ENCODE measurements around the gene MAPK10. TPM values are rescaled to one million over a fixed set of nuclear protein-coding genes. Genes with fewer than 3 reads are reported as not detected.

Gene MAPK10
- total RNA-seq, 5 donors from 2014 or later (not counting 1 experiment from before 2014, with no cell fraction given), result 0.07 to 0.35 TPM; not detected in 3

- peaks cover 2 to 6% of the 10 kb centered on the region in 2 experiments for H3K4me1 ChIP-seq (ENCODE audit: control insufficient read depth in 1 of 2, extremely low read depth in 1 of 2, insufficient read depth in 2 of 2, low read length in 2 of 2)
- 70% methylated on average over 2 of the region's 4 CpGs for WGBS (ENCODE audit: insufficient coverage)
- ChIA-PET CTCF (no interaction called here), POLR2A (no interaction called here)
- H3K36me3 Mint-ChIP-seq, result no peaks in the 10 kb centered on the region
- H3K4me3 Mint-ChIP-seq, result no peak overlapping the region
- no peak for ATAC-seq (replicated peaks in 1 of 4)
- H3K27me3 ChIP-seq (replicated peaks in 1 of 2; ENCODE audit: control insufficient read depth in 2 of 2, extremely low read depth in 1 of 2, insufficient read depth in 2 of 2, low read length in 1 of 2), result peaks cover 0 to 3% of the 10 kb centered on the region in 2 experiments
- no peak for DNase-seq
- no peaks in the 10 kb centered on the region for H3K36me3 ChIP-seq (ENCODE audit: control insufficient read depth in 2 of 2, extremely low read depth in 1 of 2, insufficient read depth in 1 of 2, low read length in 1 of 2)
- H3K27ac ChIP-seq (ENCODE audit: low read length), result no peak overlapping the region
- H3K4me1 Mint-ChIP-seq, result peaks cover 7 to 10% (median 9%) of the 10 kb centered on the region in 3 donors
- no peak overlapping the region for H3K27ac Mint-ChIP-seq
- H3K9me3 Mint-ChIP-seq, result no peaks in the 10 kb centered on the region
- H3K9me3 ChIP-seq, result no peaks in the 10 kb centered on the region
- peaks cover 2 to 4% of the 10 kb centered on the region in 2 donors for H3K27me3 Mint-ChIP-seq
- no peak overlapping the region for H3K4me3 ChIP-seq (ENCODE audit: control insufficient read depth in 1 of 2, extremely low read depth in 1 of 2, low read length in 1 of 2)
These were observed 3.2 kb downstream of the MAPK10 start for GRCh38 chr4:86356425-86357210.

- H3K27ac Mint-ChIP-seq, result no peak overlapping the region
These were observed 5.5 kb downstream of the MAPK10 start for GRCh38 chr4:86354390-86354789.

GRCh38 chr4:86346320-86346719, 13.5 kb downstream of the MAPK10 start:
- Mint-ChIP-seq H3K27ac (no peak overlapping the region), H3K27me3 (no peaks in the 10 kb centered on the region), H3K9me3 (no peaks in the 10 kb centered on the region), H3K4me3 (no peak overlapping the region), H3K36me3 (no peaks in the 10 kb centered on the region), H3K4me1 (no peaks in the 10 kb centered on the region)
- no peaks in the 10 kb centered on the region for H3K9me3 ChIP-seq
- no peaks in the 10 kb centered on the region for H3K36me3 ChIP-seq (ENCODE audit: control insufficient read depth in 2 of 2, extremely low read depth in 1 of 2, insufficient read depth in 1 of 2, low read length in 1 of 2)
- ChIA-PET CTCF (no interaction called here), POLR2A (no interaction called here)
- no peaks in the 10 kb centered on the region for H3K4me1 ChIP-seq (ENCODE audit: control insufficient read depth in 1 of 2, extremely low read depth in 1 of 2, insufficient read depth in 2 of 2, low read length in 2 of 2)
- no peaks in the 10 kb centered on the region for H3K27me3 ChIP-seq (replicated peaks in 1 of 2; ENCODE audit: control insufficient read depth in 2 of 2, extremely low read depth in 1 of 2, insufficient read depth in 2 of 2, low read length in 1 of 2)
- H3K4me3 ChIP-seq (ENCODE audit: control insufficient read depth in 1 of 2, extremely low read depth in 1 of 2, low read length in 1 of 2), result no peak overlapping the region
- no peak overlapping the region for H3K27ac ChIP-seq (ENCODE audit: low read length)
- DNase-seq, result no peak
- WGBS (ENCODE audit: insufficient coverage), result 100% methylated on average over 1 of the region's 3 CpGs
- ATAC-seq (replicated peaks in 1 of 4), result no peak

More at GRCh38 chr4:86354390-86354789, 5.5 kb downstream of the MAPK10 start:
- CTCF ChIA-PET, result no interaction called here
- no peak overlapping the region for H3K4me3 ChIP-seq (ENCODE audit: control insufficient read depth in 1 of 2, extremely low read depth in 1 of 2, low read length in 1 of 2)
- no peaks in the 10 kb centered on the region for H3K4me1 ChIP-seq (ENCODE audit: control insufficient read depth in 1 of 2, extremely low read depth in 1 of 2, insufficient read depth in 2 of 2, low read length in 2 of 2)
- no CpG with 5 or more reads among the region's 2 CpGs for WGBS (ENCODE audit: insufficient coverage)
- H3K36me3 ChIP-seq (ENCODE audit: control insufficient read depth in 2 of 2, extremely low read depth in 1 of 2, insufficient read depth in 1 of 2, low read length in 1 of 2), result no peaks in the 10 kb centered on the region
- DNase-seq (no peak), ATAC-seq (replicated peaks in 1 of 4) (no peak)
- POLR2A ChIA-PET, result no interaction called here
- H3K27ac ChIP-seq (ENCODE audit: low read length), result no peak overlapping the region
- H3K27me3 Mint-ChIP-seq, result no peaks in the 10 kb centered on the region
- peaks cover 0 to under 1% (median under 1%) of the 10 kb centered on the region in 3 donors for H3K4me1 Mint-ChIP-seq
- no peaks in the 10 kb centered on the region for H3K27me3 ChIP-seq (replicated peaks in 1 of 2; ENCODE audit: control insufficient read depth in 2 of 2, extremely low read depth in 1 of 2, insufficient read depth in 2 of 2, low read length in 1 of 2)
- H3K9me3 ChIP-seq, result no peaks in the 10 kb centered on the region
- no peaks in the 10 kb centered on the region for H3K36me3 Mint-ChIP-seq
- no peak overlapping the region for H3K4me3 Mint-ChIP-seq
- no peaks in the 10 kb centered on the region for H3K9me3 Mint-ChIP-seq

GRCh38 chr4:86344127-86344526, 15.7 kb downstream of the MAPK10 start:
- H3K27ac Mint-ChIP-seq, result no peak overlapping the region
- no peak for ATAC-seq (replicated peaks in 1 of 4)
- Histone ChIP-seq H3K36me3 (ENCODE audit: control insufficient read depth in 2 of 2, extremely low read depth in 1 of 2, insufficient read depth in 1 of 2, low read length in 1 of 2) (no peaks in the 10 kb centered on the region), H3K27me3 (replicated peaks in 1 of 2; ENCODE audit: control insufficient read depth in 2 of 2, extremely low read depth in 1 of 2, insufficient read depth in 2 of 2, low read length in 1 of 2) (no peaks in the 10 kb centered on the region), H3K4me3 (ENCODE audit: control insufficient read depth in 1 of 2, extremely low read depth in 1 of 2, low read length in 1 of 2) (no peak overlapping the region), H3K4me1 (ENCODE audit: control insufficient read depth in 1 of 2, extremely low read depth in 1 of 2, insufficient read depth in 2 of 2, low read length in 2 of 2) (no peaks in the 10 kb centered on the region), H3K27ac (ENCODE audit: low read length) (no peak overlapping the region), H3K9me3 (no peaks in the 10 kb centered on the region)
- ChIA-PET POLR2A (no interaction called here), CTCF (interaction anchor here in 1 of 2 donors (0.5 kb wide), 1 partner anchor 979 kb away, joined by 4 read pairs; no protein-coding TSS in a partner anchor)
- no peak for DNase-seq
- no peaks in the 10 kb centered on the region for H3K36me3 Mint-ChIP-seq
- H3K27me3 Mint-ChIP-seq, result no peaks in the 10 kb centered on the region
- H3K4me1 Mint-ChIP-seq, result no peaks in the 10 kb centered on the region
- H3K4me3 Mint-ChIP-seq, result no peak overlapping the region
- whole genome bisulfite sequencing (ENCODE audit: insufficient coverage), result 46% methylated on average over 2 of the region's 3 CpGs
- no peaks in the 10 kb centered on the region for H3K9me3 Mint-ChIP-seq

DNA sequence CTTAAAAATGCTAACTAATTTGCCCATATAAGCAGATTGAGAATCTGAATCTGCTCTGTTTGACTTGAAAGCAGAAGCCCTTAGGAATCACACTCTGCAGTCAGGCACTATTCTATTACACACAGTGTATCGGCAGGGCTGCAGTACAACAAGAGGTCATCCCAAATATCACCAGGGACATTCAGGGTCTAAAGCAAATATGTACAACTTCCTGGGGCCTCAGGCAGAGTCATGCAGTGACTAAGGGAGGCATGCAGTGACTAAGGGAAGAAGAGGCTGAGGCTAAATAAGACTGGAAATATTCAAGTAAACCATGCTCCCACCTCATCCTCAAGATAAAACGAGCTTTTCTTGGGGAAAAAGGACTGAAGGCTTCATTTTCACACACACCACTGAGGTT, 20.9 kb downstream of the MAPK10 start:
- no peak for DNase-seq
- H3K4me1 Mint-ChIP-seq, result no peaks in the 10 kb centered on the region
- WGBS (ENCODE audit: insufficient coverage), result no CpG with 5 or more reads among the region's 2 CpGs
- H3K27me3 ChIP-seq (replicated peaks in 1 of 2; ENCODE audit: control insufficient read depth in 2 of 2, extremely low read depth in 1 of 2, insufficient read depth in 2 of 2, low read length in 1 of 2), result no peaks in the 10 kb centered on the region
- no peak overlapping the region for H3K27ac Mint-ChIP-seq
- H3K27me3 Mint-ChIP-seq, result peaks cover 0 to 4% of the 10 kb centered on the region in 2 donors
- no peaks in the 10 kb centered on the region for H3K9me3 ChIP-seq
- H3K4me3 ChIP-seq (ENCODE audit: control insufficient read depth in 1 of 2, extremely low read depth in 1 of 2, low read length in 1 of 2), result no peak overlapping the region
- no peak overlapping the region for H3K27ac ChIP-seq (ENCODE audit: low read length)
- H3K4me1 ChIP-seq (ENCODE audit: control insufficient read depth in 1 of 2, extremely low read depth in 1 of 2, insufficient read depth in 2 of 2, low read length in 2 of 2), result no peaks in the 10 kb centered on the region
- no peak overlapping the region for H3K4me3 Mint-ChIP-seq
- POLR2A ChIA-PET, result no interaction called here
- no peaks in the 10 kb centered on the region for H3K36me3 ChIP-seq (ENCODE audit: control insufficient read depth in 2 of 2, extremely low read depth in 1 of 2, insufficient read depth in 1 of 2, low read length in 1 of 2)
- no peak for ATAC-seq (replicated peaks in 1 of 4)
- no peaks in the 10 kb centered on the region for H3K9me3 Mint-ChIP-seq
- CTCF ChIA-PET, result no interaction called here
- no peaks in the 10 kb centered on the region for H3K36me3 Mint-ChIP-seq

DNA sequence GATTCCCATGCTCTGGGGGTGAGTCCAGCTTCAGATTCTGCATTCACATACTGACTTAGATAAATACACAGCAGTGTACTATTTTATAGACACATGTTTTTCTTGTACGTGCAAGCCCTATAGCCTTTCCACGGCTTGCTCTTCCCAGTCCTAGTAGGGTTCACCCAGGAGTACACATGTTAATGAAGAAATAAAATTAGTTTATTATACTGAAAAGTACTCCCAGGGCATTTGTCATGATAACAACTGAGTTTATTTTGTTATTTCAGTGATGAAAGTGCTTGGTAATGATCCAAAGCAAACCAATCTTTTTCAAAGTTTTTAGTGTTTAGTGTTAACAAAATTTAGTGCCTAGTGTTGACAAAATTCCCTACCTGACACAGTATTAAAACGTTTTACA, 21.3 kb downstream of the MAPK10 start:
- H3K27ac ChIP-seq (ENCODE audit: low read length), result no peak overlapping the region
- no peaks in the 10 kb centered on the region for H3K36me3 ChIP-seq (ENCODE audit: control insufficient read depth in 2 of 2, extremely low read depth in 1 of 2, insufficient read depth in 1 of 2, low read length in 1 of 2)
- Mint-ChIP-seq H3K27ac (no peak overlapping the region), H3K4me1 (no peaks in the 10 kb centered on the region), H3K9me3 (no peaks in the 10 kb centered on the region), H3K4me3 (no peak overlapping the region), H3K27me3 (peaks cover 0 to 4% of the 10 kb centered on the region in 2 donors), H3K36me3 (no peaks in the 10 kb centered on the region)
- H3K4me3 ChIP-seq (ENCODE audit: control insufficient read depth in 1 of 2, extremely low read depth in 1 of 2, low read length in 1 of 2), result no peak overlapping the region
- DNase-seq, result no peak
- no peak for ATAC-seq (replicated peaks in 1 of 4)
- CTCF ChIA-PET, result no interaction called here
- H3K9me3 ChIP-seq, result no peaks in the 10 kb centered on the region
- no CpG with 5 or more reads among the region's 3 CpGs for WGBS (ENCODE audit: insufficient coverage)
- H3K4me1 ChIP-seq (ENCODE audit: control insufficient read depth in 1 of 2, extremely low read depth in 1 of 2, insufficient read depth in 2 of 2, low read length in 2 of 2), result no peaks in the 10 kb centered on the region
- POLR2A ChIA-PET, result no interaction called here
- H3K27me3 ChIP-seq (replicated peaks in 1 of 2; ENCODE audit: control insufficient read depth in 2 of 2, extremely low read depth in 1 of 2, insufficient read depth in 2 of 2, low read length in 1 of 2), result no peaks in the 10 kb centered on the region
